GM12878 (cell line): ENCODE data around the gene HMG20B. TPM values are rescaled to one million over a fixed set of nuclear protein-coding genes. Genes with fewer than 3 reads are reported as not detected.

Experiments
- ATAC-seq: fragments of 200-7000 bp; cut with Tn5 transposase; 3 replicates; pipeline ENCODE4 v1.9.1; 2020; ENCODE audit warnings: mild to moderate bottlenecking, moderate library complexity
- BruUV-seq: library from RNA; stranded (reverse); fragments of 400-500 nt; replicated peaks from 2 replicates; lab custom pipeline; 2021; lab: Mats Ljungman, UMichigan
- CTCF ChIA-PET: fragments of 300-600 bp; sonication (Branson Sonifier 250); formaldehyde crosslinking; extraction: SDS; loops from one replicate; lab custom pipeline; 2021; ENCODE audit warnings: inconsistent platforms; lab: Yijun Ruan, JAX
- POLR2A ChIA-PET: fragments of 350-600 bp; formaldehyde crosslinking; extraction: SDS; loops from one replicate; lab custom pipeline; 2021; ENCODE audit warnings: inconsistent platforms; lab: Charles Lee
- RAD21 ChIA-PET: fragments of 300-600 bp; sonication (Branson Sonifier 250); formaldehyde crosslinking; loops from one replicate; lab custom pipeline; 2023; ENCODE audit warnings: antibody characterized with exemption; ENCODE audit not compliant: unreplicated experiment; lab: Charles Lee
- SMC1A ChIA-PET: fragments of 300-600 bp; sonication (Branson Sonifier 250); formaldehyde crosslinking; loops from one replicate; lab custom pipeline; 2023; ENCODE audit not compliant: unreplicated experiment, uncharacterized antibody; lab: Charles Lee
- DNase-seq: peaks from one replicate; pipeline ENCODE4 v3.0.0-alpha.2; 2011; ENCODE audit warnings: low read depth, low spot score
- FAIRE-seq: peaks from 3 replicates; lab custom pipeline; 2011; peaks lifted over from hg19 to GRCh38; lab: Jason Lieb, UNC
- H2AFZ ChIP-seq: 2 replicates; pipeline ENCODE4 v1.6.0; 2011; ENCODE audit warnings: low read depth, low read length, control low read depth; ENCODE audit not compliant: control insufficient read depth
- H3K27ac ChIP-seq: 2 replicates; pipeline ENCODE4 v1.5.1; 2011; ENCODE audit warnings: control low read depth; ENCODE audit not compliant: control insufficient read depth, insufficient read depth
- H3K27me3 ChIP-seq, 2 experiments: replicated peaks in 1 of 2; 2 replicates each; pipeline versions ENCODE4 v1.6.0 to v1.6.1; 2011; ENCODE audit warnings: low read length in 1 of 2; ENCODE audit not compliant: control insufficient read depth in 2 of 2, insufficient read depth in 2 of 2
- H3K36me3 ChIP-seq, 2 experiments: 2 replicates each; pipeline ENCODE4 v1.5.1; 2011; ENCODE audit warnings: low read length in 1 of 2; ENCODE audit not compliant: control insufficient read depth in 2 of 2, insufficient read depth in 2 of 2
- H3K4me1 ChIP-seq: 2 replicates; pipeline ENCODE4 v1.6.1; 2011; ENCODE audit warnings: mild to moderate bottlenecking, low read length, moderate library complexity, mixed read lengths; ENCODE audit not compliant: control insufficient read depth, insufficient read depth
- H3K4me2 ChIP-seq: 2 replicates; pipeline ENCODE4 v1.6.0; 2011; ENCODE audit warnings: control low read depth; ENCODE audit not compliant: control insufficient read depth, insufficient read depth
- H3K4me3 ChIP-seq: fragments of 200-600 bp; sonication (generic); 2 replicates; pipeline ENCODE4 v1.5.1; 2016
- H3K79me2 ChIP-seq: 2 replicates; pipeline ENCODE4 v1.6.0; 2011; ENCODE audit warnings: low read length; ENCODE audit not compliant: control insufficient read depth, insufficient read depth
- H3K9ac ChIP-seq: 2 replicates; pipeline ENCODE4 v1.8.0; 2011; ENCODE audit warnings: low read length, control low read depth, mixed read lengths; ENCODE audit not compliant: control insufficient read depth, insufficient read depth
- H3K9me3 ChIP-seq: replicated peaks from 3 replicates; pipeline ENCODE4 v1.5.1; 2011; ENCODE audit warnings: mild to moderate bottlenecking, low read length; ENCODE audit not compliant: control insufficient read depth, insufficient read depth
- H4K20me1 ChIP-seq: 2 replicates; pipeline ENCODE4 v1.6.0; 2011; ENCODE audit not compliant: control insufficient read depth, insufficient read depth
- ATF3 ChIP-seq: IDR thresholded peaks from 2 replicates; pipeline ENCODE4 v1.6.1; 2011; ENCODE audit warnings: low read depth, mild to moderate bottlenecking, low read length, moderate library complexity, borderline replicate concordance; ENCODE audit errors: extremely low read depth
- CBX5 ChIP-seq: sonication (generic); IDR thresholded peaks from 2 replicates; pipeline ENCODE4 v1.6.1; 2016; ENCODE audit warnings: low read depth, moderate library complexity, mild to moderate bottlenecking, inconsistent platforms
- CHD4 ChIP-seq: fragments of 200-600 bp; sonication (generic); IDR thresholded peaks from 2 replicates; pipeline ENCODE4 v1.6.1; 2016; ENCODE audit warnings: mild to moderate bottlenecking
- E2F4 ChIP-seq: IDR thresholded peaks from 2 replicates; pipeline ENCODE4 v1.6.1; 2012; ENCODE audit warnings: low read depth, low read length, improper control_type of control experiment
- GATAD2B ChIP-seq: fragments of 450-650 bp; conservative IDR thresholded peaks from 2 replicates; pipeline ENCODE4 v1.6.1; 2017; ENCODE audit warnings: low read depth, mild to moderate bottlenecking, moderate library complexity
- NR2C1 ChIP-seq: fragments of 450-650 bp; IDR thresholded peaks from 2 replicates; pipeline ENCODE4 v1.6.1; 2017; ENCODE audit warnings: antibody characterized with exemption, mild to moderate bottlenecking, moderate library complexity
- PKNOX1 ChIP-seq: fragments of 450-650 bp; IDR thresholded peaks from 2 replicates; pipeline ENCODE4 v1.6.1; 2016; ENCODE audit warnings: mild to moderate bottlenecking
- RCOR1 ChIP-seq: conservative IDR thresholded peaks from 2 replicates; pipeline ENCODE4 v1.6.1; 2012; ENCODE audit warnings: low read depth, low read length, improper control_type of control experiment
- RFX5 ChIP-seq: IDR thresholded peaks from 2 replicates; pipeline ENCODE4 v1.6.1; 2011; ENCODE audit warnings: low read depth, low read length, improper control_type of control experiment
- STAT3 ChIP-seq: IDR thresholded peaks from 2 replicates; pipeline ENCODE4 v1.6.1; 2011; ENCODE audit warnings: low read depth, low read length, improper control_type of control experiment
- SUZ12 ChIP-seq: fragments of 200-600 bp; sonication (generic); IDR thresholded peaks from one replicate; pipeline ENCODE4 v1.6.1; 2018; ENCODE audit warnings: antibody characterized with exemption, mild to moderate bottlenecking; ENCODE audit not compliant: unreplicated experiment
- TCF12 ChIP-seq: IDR thresholded peaks from 2 replicates; pipeline ENCODE4 v1.6.1; 2011; ENCODE audit warnings: low read depth, mild to moderate bottlenecking, low read length
- ZNF687 ChIP-seq: fragments of 450-650 bp; IDR thresholded peaks from 2 replicates; pipeline ENCODE4 v1.6.1; 2017; ENCODE audit warnings: mild to moderate bottlenecking, moderate library complexity
- WGBS: methylation state at CpG from one replicate; pipeline ENCODE4 v1.1.6; 2016; ENCODE audit warnings: low lambda C conversion rate; ENCODE audit not compliant: insufficient replicate concordance, insufficient coverage; ENCODE audit errors: missing lambda C conversion rate; 5-methylcytosine and 5-hydroxymethylcytosine counted together
- in situ Hi-C: fragments of 300-500 bp; cut with MboI; formaldehyde crosslinking; loops from 9 replicates; pipeline ENCODE4 v1.14.3; 2018; ENCODE audit warnings: mixed read lengths
- intact Hi-C: fragments of 100-400 bp; cut with micrococcal nuclease; formaldehyde crosslinking; loops from one replicate; pipeline ENCODE4 v1.14.2; 2022; ENCODE audit not compliant: unreplicated experiment
- polyA plus RNA-seq, 11 experiments: library from polyadenylated mRNA; depleted of rRNA in 4 of 11; unstranded in 6 of 11; stranded (reverse) in 5 of 11; fragments of >200 nt; fragmentation: Nextera tagmentation in 4 of 11; fragmentation: Illumina TruSeq in 1 of 11; extraction: Ambion mirVana in 4 of 11; extraction: Trizol in 1 of 11; gene quantifications; 1 replicate in 1 of 11; 2 replicates in 10 of 11; pipeline versions ENCODE4 v1.2.1 to v1.2.3, GENCODE V29; 2011 to 2016; ENCODE audit warnings: inconsistent platforms in 2 of 11, missing spikeins in 2 of 11, low read depth in 1 of 11
- total RNA-seq, 4 experiments: library from RNA; depleted of rRNA in 3 of 4; stranded (reverse); fragments of >200 nt in 3 of 4; fragmentation: Illumina TruSeq in 1 of 4; extraction: Trizol in 1 of 4; gene quantifications; 2 replicates each; pipeline versions ENCODE4 v1.2.1 to v1.2.3, GENCODE V29; 2013 to 2021

HMG20B gene
- total and polyA plus RNA-seq, 10 of the 15 experiments (the other 5 are each of a cell fraction or from before 2014, with no cell fraction given) = 0.37 to 92.7 (median 47.0) TPM

- Histone ChIP-seq H2AFZ (0 out of 2 replicates have a peak overlapping the region, but pooled peaks have one; percentile 17), H3K9ac (no peak overlapping the region), H3K4me3 (no peak overlapping the region), H4K20me1 (no peaks in the 10 kb centered on the region), H3K4me1 (peaks cover 12% of the 10 kb centered on the region), H3K27ac (no peak overlapping the region), H3K27me3 (no peaks in the 10 kb centered on the region), H3K36me3 (peaks cover 0 to 4% of the 10 kb centered on the region in 2 experiments; a peak in 2 of 4 replicates), H3K79me2 (no peaks in the 10 kb centered on the region), H3K4me2 (peak overlapping the region; percentile 38; the same call in 1 of the 2 replicates), H3K9me3 (no peaks in the 10 kb centered on the region)
- ChIA-PET RAD21 (no interaction called here), POLR2A (no interaction called here), CTCF (no interaction called here), SMC1A (no interaction called here)
- intact Hi-C loops = loop anchor here (5.0 kb wide), 1 partner anchor 34 kb away; the partner anchor contains the start of gene HMG20B
- DNase-seq = no peak
- 8% methylated on average over 27 of the region's 35 CpGs for WGBS
- no peak for FAIRE-seq
- peak; percentile 57 for ATAC-seq
- no TSS peak for BruUV-seq
- in situ Hi-C loops = no loop called here
- TF ChIP-seq RFX5 = no peak
- TF ChIP-seq ZNF687 = no peak
- TF ChIP-seq RCOR1 = no peak
- TF ChIP-seq NR2C1 = no peak
- no peak for TF ChIP-seq CBX5
- TF ChIP-seq SUZ12 = no peak
- TF ChIP-seq ATF3 = no peak
- TF ChIP-seq E2F4 = no peak
- TF ChIP-seq TCF12 = no peak
- no peak for TF ChIP-seq STAT3
- no peak for TF ChIP-seq GATAD2B
- no peak for TF ChIP-seq CHD4
- no peak for TF ChIP-seq PKNOX1
These were observed 33.5 kb downstream of the HMG20B start for GRCh38 chr19:3606174-3606689.
